AG09309 (cell line): Measurements from ENCODE around the gene DMWD.

ENCODE experiments used
- DNase-seq: peaks from one replicate; pipeline ENCODE4 v3.0.0-alpha.2; 2010; ENCODE audit warnings: low read depth
- H3K4me3 ChIP-seq: 2 replicates; pipeline ENCODE4 v1.5.1; 2011; ENCODE audit warnings: mild to moderate bottlenecking, low read depth, low read length, moderate library complexity; ENCODE audit not compliant: control insufficient read depth
- TF ChIP-seq, protein P1 (sequence below): IDR thresholded peaks from 2 replicates; pipeline ENCODE4 v1.5.1; 2011; ENCODE audit warnings: mild to moderate bottlenecking, low read depth, low read length, inconsistent platforms; ENCODE audit not compliant: insufficient read depth, control insufficient read depth; ENCODE audit errors: missing control alignments

The DMWD gene

DNA sequence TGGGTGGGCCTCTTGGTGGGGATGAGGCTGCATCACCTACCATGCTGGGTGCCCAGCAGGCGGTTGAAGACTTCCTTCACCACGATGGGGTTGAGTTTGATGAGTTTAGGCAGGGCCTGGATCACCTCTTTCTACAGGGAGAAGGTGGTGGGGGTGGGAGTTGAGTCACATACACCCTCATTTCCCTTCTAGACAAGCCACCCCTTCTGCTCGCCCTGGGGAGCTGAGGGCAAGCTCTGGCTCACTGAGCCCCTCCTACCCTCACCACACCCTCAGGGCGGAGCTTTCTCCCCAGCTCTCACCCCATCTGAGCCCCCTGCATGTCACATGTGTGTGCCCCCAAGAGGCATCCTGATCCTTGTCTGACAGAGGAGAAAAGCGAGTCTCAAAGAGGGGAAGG, 30.1 kb upstream of the DMWD start:
- DNase-seq, result no peak
- TF ChIP-seq, protein P1, sequence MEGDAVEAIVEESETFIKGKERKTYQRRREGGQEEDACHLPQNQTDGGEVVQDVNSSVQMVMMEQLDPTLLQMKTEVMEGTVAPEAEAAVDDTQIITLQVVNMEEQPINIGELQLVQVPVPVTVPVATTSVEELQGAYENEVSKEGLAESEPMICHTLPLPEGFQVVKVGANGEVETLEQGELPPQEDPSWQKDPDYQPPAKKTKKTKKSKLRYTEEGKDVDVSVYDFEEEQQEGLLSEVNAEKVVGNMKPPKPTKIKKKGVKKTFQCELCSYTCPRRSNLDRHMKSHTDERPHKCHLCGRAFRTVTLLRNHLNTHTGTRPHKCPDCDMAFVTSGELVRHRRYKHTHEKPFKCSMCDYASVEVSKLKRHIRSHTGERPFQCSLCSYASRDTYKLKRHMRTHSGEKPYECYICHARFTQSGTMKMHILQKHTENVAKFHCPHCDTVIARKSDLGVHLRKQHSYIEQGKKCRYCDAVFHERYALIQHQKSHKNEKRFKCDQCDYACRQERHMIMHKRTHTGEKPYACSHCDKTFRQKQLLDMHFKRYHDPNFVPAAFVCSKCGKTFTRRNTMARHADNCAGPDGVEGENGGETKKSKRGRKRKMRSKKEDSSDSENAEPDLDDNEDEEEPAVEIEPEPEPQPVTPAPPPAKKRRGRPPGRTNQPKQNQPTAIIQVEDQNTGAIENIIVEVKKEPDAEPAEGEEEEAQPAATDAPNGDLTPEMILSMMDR, result no peak
- H3K4me3 ChIP-seq, result no peak overlapping the region

DNA sequence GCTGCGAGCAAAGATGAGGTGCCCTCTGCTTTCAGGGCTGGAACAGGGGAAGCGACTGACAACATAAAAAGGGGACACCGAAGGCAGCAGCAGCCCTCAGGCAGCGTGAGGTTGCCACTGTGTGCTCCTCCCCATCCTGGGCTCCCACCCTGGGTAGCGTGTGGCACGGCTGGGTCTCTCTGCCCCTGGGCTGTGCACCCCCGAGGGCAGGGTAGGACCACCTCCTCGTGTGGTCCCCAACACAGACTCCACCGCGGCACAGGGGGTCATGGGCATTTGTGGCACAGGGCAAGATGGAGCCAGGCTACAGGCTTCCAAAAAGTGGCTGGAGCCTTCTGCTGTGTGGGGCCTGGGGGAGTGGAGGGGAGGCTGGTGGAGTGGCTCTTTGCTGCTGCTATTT, 28.9 kb upstream of the DMWD start:
- no peak for DNase-seq
- no peak overlapping the region for H3K4me3 ChIP-seq
- TF ChIP-seq, protein P1, result no peak

DNA sequence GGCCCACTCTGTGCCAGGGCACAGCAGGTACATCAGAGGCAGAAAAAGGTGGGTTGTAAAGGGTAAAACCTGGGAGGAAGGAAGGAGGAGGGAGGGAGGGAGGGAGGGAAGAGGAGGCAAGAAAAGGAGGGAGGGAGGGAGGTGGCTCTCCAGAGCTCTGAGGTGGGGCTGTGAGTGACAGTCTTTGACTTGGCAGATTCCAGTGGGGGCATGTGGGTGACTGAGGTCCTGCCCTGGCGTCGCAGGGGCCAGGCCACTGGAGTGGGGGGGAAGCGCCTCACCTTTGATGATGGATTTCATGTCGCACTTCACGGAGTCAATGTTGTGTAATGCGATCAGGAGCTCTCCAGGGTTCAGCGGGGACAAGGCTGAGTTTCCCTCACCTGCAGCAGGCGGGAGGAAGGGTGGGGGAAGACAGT, 28.5 kb upstream of the DMWD start:
- TF ChIP-seq, protein P1, result no peak
- H3K4me3 ChIP-seq, result no peak overlapping the region
- DNase-seq, result no peak

DNA sequence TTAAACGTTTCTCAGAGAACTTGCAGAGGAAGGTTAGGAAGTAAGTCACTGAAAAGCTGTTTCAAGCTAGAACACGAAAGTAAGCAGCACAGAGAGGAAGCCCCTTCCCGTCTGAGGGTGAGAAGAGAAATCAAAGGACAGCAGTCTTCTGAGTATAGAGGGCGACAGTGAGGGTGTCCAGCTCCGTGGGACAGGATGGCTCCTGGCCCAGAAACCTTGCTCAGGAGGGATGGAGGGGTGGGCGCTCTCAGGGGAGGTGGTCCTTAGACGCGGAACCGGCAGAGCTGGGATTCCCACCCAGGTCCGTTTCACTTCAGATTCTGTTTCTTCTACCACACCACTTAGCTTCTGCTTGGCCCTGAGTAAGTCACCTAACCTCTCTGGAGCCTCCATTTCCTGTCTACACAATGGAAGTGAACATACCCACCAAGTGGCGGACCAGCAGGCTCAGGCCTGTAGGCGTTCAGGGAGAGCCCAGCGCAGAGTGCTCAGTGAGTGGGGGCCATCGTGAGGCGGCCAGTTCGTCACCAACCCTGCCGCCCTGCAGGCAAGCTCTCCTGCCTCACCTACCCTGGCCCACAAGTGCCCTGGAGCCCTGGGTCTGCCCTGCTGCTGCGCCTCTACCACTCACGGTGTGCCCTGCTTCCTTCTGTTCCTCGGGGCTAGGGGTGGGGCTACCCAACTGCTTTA, 27.9 kb upstream of the DMWD start:
- no peak for DNase-seq
- TF ChIP-seq, protein P1, result no peak
- H3K4me3 ChIP-seq, result no peak overlapping the region

DNA sequence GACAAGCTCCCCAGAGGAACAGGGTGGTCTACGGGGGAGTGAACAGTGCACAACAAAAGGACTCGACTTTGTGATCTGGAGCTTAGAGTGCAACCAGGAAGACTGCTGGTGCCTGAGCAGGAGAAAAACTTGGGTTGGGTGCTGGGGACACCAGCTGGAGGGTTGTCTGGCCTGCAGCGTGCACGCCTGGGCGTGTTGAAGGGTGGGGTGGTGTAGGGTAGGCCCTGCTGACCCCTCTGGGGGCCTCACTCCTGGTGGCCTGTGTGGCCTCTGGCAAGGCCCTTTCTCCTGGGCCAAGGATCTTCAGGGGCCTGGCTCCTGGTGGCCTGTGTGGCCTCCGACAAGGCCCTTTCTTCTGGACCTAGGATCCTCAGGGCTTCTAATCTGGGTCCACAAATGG, 27.1 kb upstream of the DMWD start:
- TF ChIP-seq, protein P1, result no peak
- DNase-seq, result no peak

DNA sequence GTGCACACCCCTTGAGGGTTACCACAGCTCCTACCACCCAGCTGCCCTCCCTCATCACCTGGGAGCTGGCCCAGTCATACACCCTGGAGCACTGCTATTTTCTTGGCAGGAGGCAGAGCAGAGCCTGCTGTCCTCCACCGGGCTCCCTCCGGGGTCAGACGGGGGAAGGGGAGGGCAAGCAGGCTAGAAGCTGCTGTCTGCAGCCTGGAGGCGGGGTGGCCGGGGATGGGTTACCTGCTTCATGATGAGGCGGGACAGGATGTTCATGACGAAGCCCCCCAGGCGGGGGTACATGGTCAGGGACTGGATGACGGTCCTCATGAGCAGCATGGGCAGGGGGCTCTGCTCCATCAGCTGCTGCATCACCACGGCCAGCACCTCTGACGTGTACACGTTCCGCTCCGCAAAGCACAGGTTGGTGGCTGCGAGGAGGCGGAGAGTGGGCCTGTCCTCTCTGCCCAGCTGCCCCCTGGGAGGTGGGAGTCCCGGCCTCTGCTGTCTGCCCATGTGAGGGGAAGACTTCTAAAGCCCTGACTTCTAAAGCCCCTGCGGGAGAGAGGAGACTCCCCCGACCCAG, 25.2 kb upstream of the DMWD start:
- TF ChIP-seq, protein P1, result no peak
- DNase-seq, result no peak
- H3K4me3 ChIP-seq, result no peak overlapping the region

More for the DNA sequence above, 27.1 kb upstream of the DMWD start:
- H3K4me3 ChIP-seq, result no peak overlapping the region
